Coronary artery (tissue), 2 donors: Measurements from ENCODE around the gene TMEM204.

ENCODE experiments used
- DNase-seq: peaks from one replicate; pipeline ENCODE4 v3.0.0-alpha.2; 2017; ENCODE audit warnings: low spot score
- H3K27ac ChIP-seq, 2 donors: fragments of 200-600 bp; sonication (generic); one replicate each; pipeline ENCODE4 v1.5.1; 2016 to 2019
- H3K4me3 ChIP-seq: fragments of 200-600 bp; sonication (generic); 2 replicates; pipeline ENCODE4 v1.5.1; 2016; ENCODE audit warnings: mild to moderate bottlenecking, moderate library complexity
- TF ChIP-seq, protein P1 (sequence below): fragments of 200-600 bp; sonication (generic); IDR thresholded peaks from one replicate; pipeline ENCODE4 v1.5.1; 2019; ENCODE audit warnings: antibody characterized with exemption

The TMEM204 gene

DNA sequence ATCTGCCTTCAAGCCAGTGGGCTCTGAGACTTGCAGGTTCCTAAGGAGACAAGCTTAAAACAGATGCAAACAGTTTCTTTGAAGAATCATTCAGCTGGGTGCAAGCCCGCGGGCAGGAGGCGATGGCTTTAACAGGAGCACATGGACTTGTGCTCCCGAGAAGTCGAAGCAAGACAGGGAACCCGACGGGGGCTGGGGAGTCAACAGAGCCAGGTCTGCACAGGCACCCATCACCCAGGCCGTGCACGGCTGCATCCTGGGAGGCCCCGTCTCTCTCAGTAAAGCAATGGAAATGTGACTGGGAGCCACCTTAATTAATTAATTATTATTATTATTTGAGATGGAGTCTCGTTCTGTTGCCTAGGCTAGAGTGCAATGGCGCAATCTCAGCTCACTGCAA, 44.4 kb upstream of the TMEM204 start:
- DNase-seq, result no peak
- H3K4me3 ChIP-seq, result no peak overlapping the region
- TF ChIP-seq, protein P1, sequence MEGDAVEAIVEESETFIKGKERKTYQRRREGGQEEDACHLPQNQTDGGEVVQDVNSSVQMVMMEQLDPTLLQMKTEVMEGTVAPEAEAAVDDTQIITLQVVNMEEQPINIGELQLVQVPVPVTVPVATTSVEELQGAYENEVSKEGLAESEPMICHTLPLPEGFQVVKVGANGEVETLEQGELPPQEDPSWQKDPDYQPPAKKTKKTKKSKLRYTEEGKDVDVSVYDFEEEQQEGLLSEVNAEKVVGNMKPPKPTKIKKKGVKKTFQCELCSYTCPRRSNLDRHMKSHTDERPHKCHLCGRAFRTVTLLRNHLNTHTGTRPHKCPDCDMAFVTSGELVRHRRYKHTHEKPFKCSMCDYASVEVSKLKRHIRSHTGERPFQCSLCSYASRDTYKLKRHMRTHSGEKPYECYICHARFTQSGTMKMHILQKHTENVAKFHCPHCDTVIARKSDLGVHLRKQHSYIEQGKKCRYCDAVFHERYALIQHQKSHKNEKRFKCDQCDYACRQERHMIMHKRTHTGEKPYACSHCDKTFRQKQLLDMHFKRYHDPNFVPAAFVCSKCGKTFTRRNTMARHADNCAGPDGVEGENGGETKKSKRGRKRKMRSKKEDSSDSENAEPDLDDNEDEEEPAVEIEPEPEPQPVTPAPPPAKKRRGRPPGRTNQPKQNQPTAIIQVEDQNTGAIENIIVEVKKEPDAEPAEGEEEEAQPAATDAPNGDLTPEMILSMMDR, result no peak
- H3K27ac ChIP-seq, result no peak overlapping the region

DNA sequence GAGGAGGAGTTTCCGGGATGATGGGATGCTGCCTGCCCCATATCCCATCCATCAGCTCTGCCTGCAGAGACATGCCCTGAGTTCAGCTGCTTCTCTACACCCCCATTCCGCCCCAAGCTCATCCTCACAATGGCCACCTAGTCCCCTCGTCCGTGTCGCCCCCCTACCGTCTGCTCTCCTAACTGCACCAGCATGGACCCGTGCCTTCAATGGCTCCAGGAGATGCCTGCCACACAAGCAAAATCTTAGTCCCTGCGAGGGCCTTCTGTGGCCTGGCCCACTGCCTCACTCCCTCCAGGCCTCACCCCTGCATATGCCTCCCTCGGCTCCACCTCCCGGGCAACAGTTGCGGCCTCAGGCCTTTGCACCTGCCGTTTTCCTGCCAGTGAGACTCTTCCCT, 42.1 kb upstream of the TMEM204 start:
- TF ChIP-seq, protein P1, result no peak
- no peak overlapping the region for H3K4me3 ChIP-seq
- no peak for DNase-seq
- H3K27ac ChIP-seq, result no peak overlapping the region

DNA sequence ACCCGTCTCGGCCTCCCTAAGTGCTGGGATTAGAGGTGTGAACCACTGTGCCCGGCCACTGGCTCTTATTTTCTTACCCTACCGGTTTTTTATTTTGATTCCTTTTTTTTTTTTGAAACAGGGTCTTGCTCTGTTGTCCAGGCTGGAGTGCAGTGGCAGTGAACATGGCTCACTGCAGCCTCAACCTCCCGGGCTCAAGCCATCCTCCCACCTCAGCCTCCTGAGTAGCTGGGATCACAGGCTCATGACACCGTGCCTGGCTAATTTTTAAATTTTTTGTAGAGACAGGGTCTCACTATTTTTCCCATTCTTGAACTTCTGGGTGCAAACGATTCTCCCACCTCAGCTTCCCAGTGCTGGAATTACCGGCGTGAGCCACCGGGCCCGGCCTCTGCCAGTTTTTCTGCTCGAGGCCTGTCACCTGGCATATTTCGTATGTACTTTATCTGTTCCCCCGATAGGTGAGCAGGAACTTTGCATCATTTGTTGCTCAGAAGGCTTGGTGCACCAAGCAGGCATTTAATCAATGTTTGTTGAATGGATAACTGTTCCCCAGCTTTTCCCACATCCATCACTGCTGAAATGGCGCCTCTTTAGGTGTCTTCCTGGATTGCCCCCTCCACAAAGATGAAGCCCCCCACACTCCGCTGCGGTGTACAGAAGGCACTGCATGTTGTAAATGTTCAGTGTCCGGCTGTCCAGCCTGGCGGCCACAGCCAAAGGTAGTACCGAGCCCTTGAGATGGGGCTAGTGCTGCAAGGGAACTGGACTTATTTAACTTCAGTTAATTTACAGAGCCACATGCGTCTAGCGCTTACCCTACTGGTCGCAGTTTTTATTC, 41.2 kb upstream of the TMEM204 start:
- Histone ChIP-seq H3K4me3 (peak overlapping the region; percentile 94), H3K27ac (peak overlapping the region; percentile 79 to 94)
- TF ChIP-seq, protein P1, result no peak
- DNase-seq, result no peak

DNA sequence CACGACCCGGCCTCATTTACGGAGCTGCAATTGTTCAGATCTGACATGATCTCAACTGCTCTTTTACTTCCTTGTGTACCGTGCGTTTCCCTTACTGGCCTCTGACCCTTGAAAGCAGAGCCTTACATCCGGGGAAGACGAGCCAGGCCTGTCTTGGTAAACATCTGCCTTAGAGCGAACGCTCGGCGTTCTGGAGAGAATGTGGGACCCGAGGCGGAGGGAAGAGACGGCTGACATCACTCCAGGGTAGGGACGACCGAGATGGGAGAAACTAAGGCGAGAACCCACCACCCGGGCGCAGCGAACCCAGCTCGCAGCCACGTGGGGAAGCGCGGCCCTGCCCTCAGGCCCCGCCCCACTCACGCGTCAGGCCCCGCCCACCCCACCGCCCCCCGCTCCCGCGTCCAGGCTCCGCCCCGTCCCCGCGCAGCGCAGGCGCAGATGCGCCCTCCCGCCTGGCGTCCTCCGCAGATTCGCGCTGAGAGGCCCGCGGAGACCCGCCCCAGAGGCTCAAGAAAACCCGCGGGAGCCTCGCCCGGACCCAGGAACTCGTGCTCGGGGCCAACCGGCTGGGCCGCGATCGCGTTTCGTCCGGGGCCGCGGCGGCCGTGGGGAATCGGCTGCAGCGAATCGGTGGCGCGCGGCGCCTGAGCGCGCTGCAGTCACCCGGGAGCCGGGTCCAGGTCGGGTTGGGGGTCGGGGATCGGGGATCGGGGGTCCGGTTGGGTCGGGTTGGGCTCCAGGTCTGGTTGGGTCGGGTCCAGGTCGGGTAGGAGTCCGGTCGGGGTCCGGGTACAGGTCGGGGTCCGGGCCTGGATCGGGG, 40.3 kb upstream of the TMEM204 start, which contains the start of gene TELO2:
Gene TELO2 (plus strand): TSS at position 438 of the 823 bp plus-strand sequence. CDS start 922 bp downstream, outside the sequence.
- Histone ChIP-seq H3K4me3 (peak within 1 kb of the TSS; percentile 94), H3K27ac (peak within 1 kb of the TSS; percentile 79 to 94)
- DNase-seq, result peak; percentile 82
- TF ChIP-seq, protein P1, result no peak

DNA sequence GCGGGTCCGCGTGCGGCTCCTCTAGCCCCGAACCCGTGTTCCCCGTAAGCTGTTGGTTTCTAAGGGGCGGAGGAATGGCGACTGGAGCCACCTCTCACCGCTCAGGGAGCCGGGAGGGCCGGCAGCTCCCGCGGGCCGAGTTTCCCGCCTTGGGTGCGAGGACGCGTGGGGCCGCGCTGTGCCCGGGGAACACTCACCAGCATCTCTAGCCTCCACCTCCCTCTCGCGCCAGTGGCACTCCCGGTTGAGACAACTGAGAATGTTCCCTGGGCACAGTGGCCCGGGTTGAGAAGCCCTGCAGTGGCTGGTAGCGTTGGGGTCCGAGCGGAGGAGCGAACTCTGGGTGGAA, 39.7 kb upstream of the TMEM204 start:
- no peak for DNase-seq
- Histone ChIP-seq H3K4me3 (peak overlapping the region; percentile 94), H3K27ac (peak overlapping the region; percentile 79 to 94)
- TF ChIP-seq, protein P1, result no peak

DNA sequence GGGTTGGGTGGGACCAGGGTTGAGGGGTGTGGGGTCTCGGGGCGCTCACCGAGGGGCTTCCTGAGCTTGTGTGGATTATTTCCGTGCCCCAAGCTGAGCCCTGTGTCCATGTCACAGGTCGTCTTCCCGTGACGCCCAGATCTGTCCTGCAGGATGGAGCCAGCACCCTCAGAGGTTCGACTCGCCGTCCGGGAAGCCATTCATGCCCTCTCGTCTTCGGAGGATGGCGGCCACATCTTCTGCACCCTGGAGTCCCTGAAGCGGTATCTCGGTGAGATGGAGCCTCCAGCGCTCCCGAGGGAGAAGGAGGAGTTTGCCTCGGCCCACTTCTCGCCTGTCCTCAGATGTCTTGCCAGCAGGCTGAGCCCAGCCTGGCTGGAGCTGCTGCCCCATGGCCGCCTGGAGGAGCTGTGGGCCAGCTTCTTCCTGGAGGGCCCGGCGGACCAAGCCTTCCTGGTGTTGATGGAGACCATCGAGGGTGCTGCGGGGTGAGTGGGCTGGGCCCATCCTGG, 39.3 kb upstream of the TMEM204 start:
- TF ChIP-seq, protein P1, result peak; percentile 29
- Histone ChIP-seq H3K4me3 (peak overlapping the region; percentile 94), H3K27ac (peak overlapping the region; percentile 79 to 94)
- DNase-seq, result peak; percentile 84
